Effector memory CD4-positive, alpha-beta T cell (primary cell): ENCODE measurements around the gene ALKBH5.

Experiments
- DNase-seq, 3 donors: peaks; one replicate each; pipeline ENCODE4 v3.0.0-alpha.2; 2020
- H3K27ac ChIP-seq: 2 replicates; pipeline ENCODE4 v1.7.0; 2013; ENCODE audit warnings: mild to moderate bottlenecking, low read length, moderate library complexity; ENCODE audit not compliant: insufficient read depth, poor library complexity, severe bottlenecking
- H3K27me3 ChIP-seq: replicated peaks from 2 replicates; pipeline ENCODE4 v1.7.0; 2013; ENCODE audit warnings: mild to moderate bottlenecking, low read length; ENCODE audit not compliant: insufficient read depth, control insufficient read depth, poor library complexity, severe bottlenecking
- H3K36me3 ChIP-seq: 2 replicates; pipeline ENCODE4 v1.7.0; 2013; ENCODE audit warnings: mild to moderate bottlenecking, low read length, moderate library complexity; ENCODE audit not compliant: control insufficient read depth, insufficient read depth
- H3K4me1 ChIP-seq: 2 replicates; pipeline ENCODE4 v1.7.0; 2013; ENCODE audit warnings: low read length, mild to moderate bottlenecking; ENCODE audit not compliant: control insufficient read depth, insufficient read depth, poor library complexity, severe bottlenecking
- H3K4me3 ChIP-seq: 2 replicates; pipeline ENCODE4 v1.7.0; 2013; ENCODE audit warnings: low read length, low read depth, mild to moderate bottlenecking; ENCODE audit not compliant: insufficient read depth, poor library complexity, severe bottlenecking
- H3K9me3 ChIP-seq: 2 replicates; pipeline ENCODE4 v1.7.0; 2013; ENCODE audit warnings: mild to moderate bottlenecking, low read length, moderate library complexity; ENCODE audit not compliant: control insufficient read depth

Gene ALKBH5

GRCh38 chr17:18237461-18237860 lies 53.8 kb downstream of the ALKBH5 start:
- Histone ChIP-seq H3K27ac (no peak overlapping the region), H3K27me3 (no peaks in the 10 kb centered on the region), H3K4me3 (no peak overlapping the region), H3K4me1 (no peaks in the 10 kb centered on the region), H3K9me3 (no peaks in the 10 kb centered on the region), H3K36me3 (peaks cover 38% of the 10 kb centered on the region)
- DNase-seq = no peak

DNA sequence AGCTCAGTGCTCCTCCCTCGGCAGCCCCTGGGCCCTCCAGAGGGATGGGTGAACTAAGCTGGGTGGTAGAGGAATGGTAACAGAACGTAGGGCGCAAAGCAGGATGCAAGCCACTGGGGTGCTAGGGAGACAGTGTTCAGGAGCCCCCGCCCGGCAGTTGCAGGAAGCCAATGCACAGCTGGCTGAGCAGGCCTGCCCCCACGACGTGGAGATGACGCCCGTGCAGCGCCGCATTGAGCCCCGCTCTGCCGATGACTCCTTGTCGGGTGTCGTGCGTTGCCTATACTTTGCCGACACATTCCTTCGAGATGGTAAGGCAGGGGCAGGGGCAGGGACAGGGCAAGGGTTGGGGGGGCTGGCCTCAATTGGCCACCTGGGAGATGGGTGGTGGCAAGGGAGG lies 54.7 kb downstream of the ALKBH5 start:
- Histone ChIP-seq H3K36me3 (peaks cover 31% of the 10 kb centered on the region), H3K27me3 (no peaks in the 10 kb centered on the region), H3K4me3 (no peak overlapping the region), H3K4me1 (no peaks in the 10 kb centered on the region), H3K27ac (no peak overlapping the region), H3K9me3 (no peaks in the 10 kb centered on the region)
- DNase-seq = no peak

- H3K36me3 ChIP-seq = peaks cover 25% of the 10 kb centered on the region
- H3K27me3 ChIP-seq = no peaks in the 10 kb centered on the region
- no peak overlapping the region for H3K27ac ChIP-seq
- H3K4me3 ChIP-seq = no peak overlapping the region
- H3K9me3 ChIP-seq = no peaks in the 10 kb centered on the region
- no peaks in the 10 kb centered on the region for H3K4me1 ChIP-seq
- no peak for DNase-seq
These were observed 56.8 kb downstream of the ALKBH5 start for GRCh38 chr17:18240449-18240848.

- Histone ChIP-seq H3K36me3 (peaks cover 34% of the 10 kb centered on the region), H3K27me3 (no peaks in the 10 kb centered on the region), H3K9me3 (no peaks in the 10 kb centered on the region), H3K4me3 (no peak overlapping the region), H3K27ac (no peak overlapping the region), H3K4me1 (no peaks in the 10 kb centered on the region)
- DNase-seq = no peak
These were observed 57.7 kb downstream of the ALKBH5 start for GRCh38 chr17:18241229-18241871.

DNA sequence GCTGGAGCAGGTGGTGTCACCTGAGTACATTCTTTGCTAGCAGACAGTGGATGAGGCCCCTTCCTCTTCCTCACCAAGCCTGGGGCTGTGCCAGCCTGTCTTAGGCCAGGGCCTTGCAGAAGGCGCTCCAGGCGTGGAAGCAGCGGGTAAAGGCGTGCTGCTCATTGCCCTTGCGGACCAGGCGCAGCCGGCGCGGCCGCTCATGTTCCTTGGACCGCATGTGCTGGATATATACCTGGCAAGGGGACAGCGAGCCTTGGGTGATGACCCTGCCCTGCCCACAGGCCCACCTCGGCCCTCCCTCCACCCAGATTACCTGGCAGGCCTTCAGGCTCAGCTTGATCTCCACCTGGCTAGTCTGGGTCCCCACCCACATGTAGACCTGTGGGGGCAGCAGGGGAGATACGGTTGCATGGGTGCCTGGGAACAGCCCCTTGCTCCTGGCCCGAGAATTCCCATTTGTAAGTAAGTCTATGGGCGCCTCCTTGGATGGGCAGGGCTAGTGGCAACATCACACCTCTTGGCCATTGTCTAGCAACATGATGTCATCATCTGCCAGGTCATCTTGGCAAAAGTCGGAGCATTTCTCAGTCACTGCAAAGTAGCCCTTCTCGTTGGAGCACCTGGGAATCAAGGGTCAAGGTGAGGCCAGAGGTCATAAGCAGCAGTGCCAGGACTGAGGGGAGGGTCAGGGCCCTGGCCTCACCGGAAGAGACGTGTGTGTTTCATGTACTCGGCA lies 61.6 kb downstream of the ALKBH5 start:
- DNase-seq = no peak
- Histone ChIP-seq H3K27me3 (no peaks in the 10 kb centered on the region), H3K4me3 (no peak overlapping the region), H3K9me3 (no peaks in the 10 kb centered on the region), H3K36me3 (peaks cover 50% of the 10 kb centered on the region), H3K4me1 (no peaks in the 10 kb centered on the region), H3K27ac (no peak overlapping the region)

DNA sequence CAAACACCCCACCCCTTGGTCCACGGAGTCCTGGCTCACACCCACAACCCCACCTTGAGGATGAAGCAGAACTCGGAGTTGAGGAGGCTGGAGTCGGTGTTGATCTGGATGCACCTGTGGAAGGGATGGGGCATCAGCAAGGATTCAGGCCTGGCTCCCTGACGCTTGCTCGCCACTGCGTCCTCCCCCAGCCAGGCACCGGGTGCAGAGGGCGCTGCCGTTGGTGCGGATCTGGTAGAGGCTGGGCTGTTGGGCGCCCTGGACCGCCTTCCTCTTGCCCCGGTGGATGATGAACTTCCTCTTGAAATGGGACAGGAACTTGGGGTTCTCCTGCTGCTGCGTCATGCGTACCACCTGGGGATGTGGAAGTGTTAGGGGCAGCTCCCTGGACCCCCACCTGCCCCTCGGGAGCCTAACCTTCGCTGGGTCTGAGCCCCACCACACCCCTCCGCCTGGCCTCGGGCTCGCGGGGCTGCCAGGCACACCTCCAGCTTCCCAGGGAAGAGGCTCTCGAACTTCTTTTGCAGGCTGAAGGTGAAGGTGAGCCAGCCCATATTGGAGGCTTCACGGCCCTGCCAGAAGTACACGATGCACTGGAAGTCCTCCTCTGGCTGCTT lies 62.6 kb downstream of the ALKBH5 start:
- Histone ChIP-seq H3K4me1 (no peaks in the 10 kb centered on the region), H3K27me3 (no peaks in the 10 kb centered on the region), H3K27ac (no peak overlapping the region), H3K4me3 (no peak overlapping the region), H3K36me3 (peaks cover 60% of the 10 kb centered on the region), H3K9me3 (no peaks in the 10 kb centered on the region)
- DNase-seq = no peak

DNA sequence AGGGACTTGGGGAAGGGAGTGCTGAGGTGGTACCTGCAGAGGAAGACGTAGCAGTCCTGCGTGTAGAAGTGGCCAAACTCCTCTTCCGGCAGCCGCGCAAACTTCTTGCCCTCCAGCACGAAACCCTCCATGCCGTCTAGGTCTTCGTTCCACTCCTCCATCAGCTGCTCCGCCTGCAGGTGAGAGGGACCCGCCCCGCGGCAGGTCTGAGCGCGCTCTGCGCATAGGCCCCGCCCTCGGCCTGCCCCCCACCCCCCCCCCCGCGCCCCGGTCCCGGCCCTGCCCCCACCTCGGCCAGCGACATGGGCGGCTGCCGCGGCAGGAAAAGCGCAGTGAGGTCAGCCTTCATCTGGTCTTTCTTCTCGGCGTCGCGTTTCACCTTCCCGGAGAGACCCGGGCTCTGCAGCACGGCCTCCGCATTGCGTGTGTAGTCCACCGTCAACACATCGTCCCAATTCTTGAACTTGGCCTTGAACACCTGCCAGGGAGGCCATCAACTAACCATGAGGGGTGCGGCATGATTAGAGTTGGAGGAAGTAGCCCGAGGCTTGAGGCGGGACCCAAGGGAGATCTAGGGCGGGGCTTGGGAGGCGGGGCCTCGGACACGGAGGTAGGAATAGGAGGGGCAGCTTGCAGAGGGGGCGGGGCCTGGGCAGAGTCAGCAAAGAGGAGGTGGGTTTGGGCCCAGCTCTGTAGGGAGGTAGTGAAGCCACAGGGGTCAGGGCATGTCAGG lies 63.4 kb downstream of the ALKBH5 start:
- H3K4me1 ChIP-seq = no peaks in the 10 kb centered on the region
- H3K27me3 ChIP-seq = no peaks in the 10 kb centered on the region
- H3K4me3 ChIP-seq = no peak overlapping the region
- H3K9me3 ChIP-seq = no peaks in the 10 kb centered on the region
- H3K27ac ChIP-seq = no peak overlapping the region
- H3K36me3 ChIP-seq = peaks cover 68% of the 10 kb centered on the region
- no peak for DNase-seq

- Histone ChIP-seq H3K4me1 (no peaks in the 10 kb centered on the region), H3K9me3 (no peaks in the 10 kb centered on the region), H3K27ac (no peak overlapping the region), H3K4me3 (no peak overlapping the region), H3K27me3 (no peaks in the 10 kb centered on the region), H3K36me3 (peaks cover 74% of the 10 kb centered on the region)
- no peak for DNase-seq
These were observed 64.0 kb downstream of the ALKBH5 start for GRCh38 chr17:18247613-18248001.

GRCh38 chr17:18248300-18248731 lies 64.7 kb downstream of the ALKBH5 start:
- peaks cover 78% of the 10 kb centered on the region for H3K36me3 ChIP-seq
- H3K4me3 ChIP-seq = no peak overlapping the region
- peak; percentile 28 to 45 (median 34) for DNase-seq
- H3K4me1 ChIP-seq = no peaks in the 10 kb centered on the region
- H3K9me3 ChIP-seq = no peaks in the 10 kb centered on the region
- H3K27me3 ChIP-seq = no peaks in the 10 kb centered on the region
- H3K27ac ChIP-seq = no peak overlapping the region
